Ovary (tissue), 9 donors: Measurements from ENCODE around the gene PTPRU. TPM values are rescaled to one million over a fixed set of nuclear protein-coding genes. Genes with fewer than 3 reads are reported as not detected.

Experiments used
- DNase-seq, 5 donors: peaks; one replicate each; pipeline ENCODE4 v3.0.0-alpha.2; 2019 to 2020
- H3K27ac ChIP-seq, 2 donors: fragments of 200-600 bp; one replicate each; pipeline versions ENCODE4 v1.5.1 to v1.8.0; 2019 to 2022
- H3K27me3 ChIP-seq: fragments of 200-600 bp; one replicate; pipeline ENCODE4 v1.8.0; 2022
- H3K36me3 ChIP-seq: fragments of 200-600 bp; sonication (generic); one replicate; pipeline ENCODE4 v1.5.1; 2019
- H3K4me1 ChIP-seq: one replicate; pipeline ENCODE4 v1.8.1; 2013; ENCODE audit warnings: mild to moderate bottlenecking, moderate library complexity; ENCODE audit not compliant: insufficient read depth
- H3K4me3 ChIP-seq: fragments of 200-600 bp; sonication (generic); one replicate; pipeline ENCODE4 v1.5.1; 2017
- H3K9me3 ChIP-seq, 2 donors: fragments of 200-600 bp in 1 of 2; sonication (generic) in 1 of 2; one replicate each; pipeline versions ENCODE4 v1.5.1 to v1.8.1; 2013 to 2019; ENCODE audit warnings: mild to moderate bottlenecking in 1 of 2, moderate library complexity in 1 of 2
- CTCF ChIP-seq, 3 donors: fragments of 450-650 bp in 2 of 3; fragments of 200-600 bp in 1 of 3; IDR thresholded peaks; one replicate each; pipeline versions ENCODE4 v1.5.1 to v1.8.0; 2016 to 2022; ENCODE audit warnings: antibody characterized with exemption in 3 of 3, mild to moderate bottlenecking in 1 of 3
- EP300 ChIP-seq: sonication (generic); formaldehyde crosslinking; IDR thresholded peaks from one replicate; pipeline ENCODE4 v1.6.1; 2017; ENCODE audit warnings: antibody characterized with exemption
- POLR2A ChIP-seq: fragments of 450-650 bp; IDR thresholded peaks from one replicate; pipeline ENCODE4 v1.6.1; 2017; ENCODE audit warnings: antibody characterized with exemption, mild to moderate bottlenecking, moderate library complexity
- WGBS, 3 donors: extraction: QIAGEN DNeasy Blood & Tissue Kit in 1 of 3; methylation state at CpG; one replicate each; pipeline versions ENCODE4 v1.1.5 to v1.1.7; 2013 to 2017; 5-methylcytosine and 5-hydroxymethylcytosine counted together
- intact Hi-C, 4 donors: fragments of 100-400 bp; cut with DNase I; formaldehyde crosslinking; loops; one replicate each; pipeline versions ENCODE4 v1.11.0 to v1.15.1; 2022 to 2023
- polyA plus RNA-seq, 2 donors: library from polyadenylated mRNA; stranded (reverse); fragments of 200-250 nt in 1 of 2; fragments of 350-450 nt in 1 of 2; fragmentation: Illumina TruSeq in 1 of 2; extraction: RNeasy Lipid Tissue Mini Kit (QIAGEN cat#74804) in 1 of 2; gene quantifications; one replicate each; pipeline ENCODE4 v1.2.3, GENCODE V29; 2013 to 2014
- total RNA-seq, 7 donors: library from RNA; depleted of rRNA in 2 of 7; stranded (reverse); fragments of >200 nt in 2 of 7; fragmentation: NEBNext Ultra II Directional in 3 of 7; extraction: Animal tissue kit (Norgen Biotek cat#: 25700) in 3 of 7; gene quantifications; one replicate each; pipeline versions ENCODE4 v1.1.0 to v1.2.4, GENCODE V29; 2016 to 2023
- donor health status: DM: no; HTN: no; CAD: no; lungs with moderate emphysema.
- donor health status: DM: no; HTN: no; CAD: no.
- donor health status: Bipolar disorder and iron deficiency.
- donor health status: DM: yes; HTN: yes; CAD: no.
- donor health status: DM: no; HTN: no; CAD: no.
- donor health status: DM: yes; HTN: yes; CAD: no.

PTPRU gene
- total and polyA plus RNA-seq, 9 donors, result 2.9 to 45.2 (median 29.9) TPM

DNA sequence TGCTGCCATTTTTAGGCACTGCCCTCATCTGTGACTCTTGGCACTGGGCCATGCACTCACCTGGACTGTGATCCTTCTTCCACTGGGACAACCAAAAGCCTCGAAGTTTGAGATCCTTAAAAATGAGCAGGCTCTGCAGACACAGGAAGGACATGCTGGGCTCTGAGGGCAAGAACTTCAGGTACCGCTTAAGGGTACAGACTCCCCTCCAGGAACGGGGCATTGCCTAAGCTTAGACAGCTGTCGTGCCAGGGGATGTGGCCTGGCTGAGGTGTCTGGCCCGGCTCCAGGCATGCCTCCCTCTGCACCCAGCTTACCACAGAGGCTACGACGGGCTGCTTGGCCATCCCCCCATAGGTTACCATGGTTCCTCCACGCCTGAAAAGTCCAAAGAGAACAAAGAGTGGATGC is 40.4 kb upstream of the PTPRU start:
- peak in 1 of 5 donors; percentile 29 for DNase-seq
- H3K4me3 ChIP-seq, result no peak overlapping the region
- no peaks in the 10 kb centered on the region for H3K36me3 ChIP-seq
- TF ChIP-seq POLR2A, result no peak
- TF ChIP-seq EP300, result no peak
- TF ChIP-seq CTCF (IDR thresholded peaks at IDR 0.05), result no peak
- 76 to 83% (median 80%) methylated on average over 8 of the region's 8 CpGs for WGBS, 3 donors
- no peaks in the 10 kb centered on the region for H3K9me3 ChIP-seq
- no peaks in the 10 kb centered on the region for H3K4me1 ChIP-seq
- H3K27me3 ChIP-seq, result no peaks in the 10 kb centered on the region
- no peak overlapping the region for H3K27ac ChIP-seq
- intact Hi-C loops, result loop anchor here in 1 of 4 donors (10.0 kb wide), 1 partner anchor 171 kb away; no protein-coding TSS in a partner anchor

DNA sequence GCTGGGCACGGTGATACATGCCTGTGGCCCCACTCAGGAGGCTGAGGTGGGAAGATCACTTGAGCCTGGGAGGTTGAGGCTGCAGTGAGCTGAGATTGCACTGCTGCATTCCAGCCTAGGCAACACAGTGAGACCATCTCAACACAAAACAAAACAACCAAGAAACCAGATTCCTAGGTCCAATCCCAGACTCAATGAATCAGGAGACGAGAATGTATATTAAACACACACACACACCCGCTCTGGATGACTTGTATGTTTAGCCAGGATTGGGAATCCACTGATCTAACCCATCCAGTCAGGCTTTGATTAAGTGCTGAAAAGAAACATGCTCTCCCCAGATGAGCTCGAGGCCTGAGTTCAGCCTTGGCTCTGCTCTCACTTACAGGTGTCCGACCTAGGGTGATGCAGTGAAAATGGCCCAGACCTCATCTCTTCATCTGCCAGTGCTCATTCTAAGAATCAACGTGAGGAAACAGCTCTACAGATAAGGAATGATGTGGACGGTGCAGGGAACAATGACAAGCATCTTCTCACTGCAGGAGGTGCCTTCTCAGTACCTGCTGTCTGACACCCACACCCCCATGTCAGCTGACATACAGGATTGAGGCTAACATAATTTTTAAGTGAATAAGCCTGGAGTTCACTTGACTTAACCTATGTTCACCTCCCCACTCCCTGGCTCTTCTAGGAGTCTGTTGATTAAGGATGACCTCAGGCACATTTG is 39.3 kb upstream of the PTPRU start:
- intact Hi-C loops, result loop anchor here in 1 of 4 donors (10.0 kb wide), 1 partner anchor 172 kb away; no protein-coding TSS in a partner anchor
- Histone ChIP-seq H3K4me1 (no peaks in the 10 kb centered on the region), H3K27me3 (no peaks in the 10 kb centered on the region), H3K4me3 (no peak overlapping the region), H3K27ac (no peak overlapping the region), H3K36me3 (no peaks in the 10 kb centered on the region), H3K9me3 (no peaks in the 10 kb centered on the region)
- peak in 1 of 5 donors; percentile 2 for DNase-seq
- WGBS, 3 donors, result 63 to 66% (median 64%) methylated on average over 7 of the region's 7 CpGs
- TF ChIP-seq CTCF (IDR thresholded peaks at IDR 0.05) (no peak), POLR2A (no peak), EP300 (no peak)

GRCh38 chr1:29197590-29197924 is 38.8 kb upstream of the PTPRU start:
- no peaks in the 10 kb centered on the region for H3K4me1 ChIP-seq
- intact Hi-C loops, result loop anchor here in 1 of 4 donors (10.0 kb wide), 1 partner anchor 173 kb away; no protein-coding TSS in a partner anchor
- no peak overlapping the region for H3K27ac ChIP-seq
- H3K9me3 ChIP-seq, result no peaks in the 10 kb centered on the region
- no peaks in the 10 kb centered on the region for H3K36me3 ChIP-seq
- WGBS, 3 donors, result 90 to 100% (median 96%) methylated on average over 2 of the region's 2 CpGs
- H3K27me3 ChIP-seq, result no peaks in the 10 kb centered on the region
- DNase-seq, result peak in 1 of 5 donors; percentile 19
- TF ChIP-seq EP300 (no peak), POLR2A (no peak), CTCF (IDR thresholded peaks at IDR 0.05) (no peak)
- no peak overlapping the region for H3K4me3 ChIP-seq

- Histone ChIP-seq H3K27me3 (no peaks in the 10 kb centered on the region), H3K4me3 (no peak overlapping the region), H3K9me3 (no peaks in the 10 kb centered on the region), H3K36me3 (no peaks in the 10 kb centered on the region), H3K4me1 (no peaks in the 10 kb centered on the region), H3K27ac (no peak overlapping the region)
- peak in 1 of 5 donors; percentile 27 for DNase-seq
- intact Hi-C loops, result loop anchor here in 1 of 4 donors (10.0 kb wide), 1 partner anchor 173 kb away; no protein-coding TSS in a partner anchor
- WGBS, 3 donors, result 88 to 96% (median 94%) methylated on average over 12 of the region's 12 CpGs
- TF ChIP-seq EP300 (no peak), POLR2A (no peak), CTCF (IDR thresholded peaks at IDR 0.05) (no peak)
These were observed 38.3 kb upstream of the PTPRU start for GRCh38 chr1:29197993-29198392.
